PFSK-1 (cell line): ENCODE data around the gene ADAM33.

Source experiments
- FOXP2 ChIP-seq: optimal IDR thresholded peaks from 2 replicates; pipeline ENCODE3; 2011; ENCODE audit warnings: borderline replicate concordance, control low read depth, inconsistent platforms; ENCODE audit not compliant: insufficient read depth; ENCODE audit errors: extremely low read length, extremely low read depth
- POLR2AphosphoS5 ChIP-seq: IDR thresholded peaks from 2 replicates; pipeline ENCODE4 v1.6.1; 2012; ENCODE audit warnings: low read depth, mild to moderate bottlenecking, control low read depth, low read length, moderate library complexity
- SIN3A ChIP-seq: IDR thresholded peaks from 2 replicates; pipeline ENCODE4 v1.6.1; 2012; ENCODE audit warnings: mild to moderate bottlenecking, low read length, moderate library complexity, borderline replicate concordance; ENCODE audit not compliant: insufficient read depth
- TAF1 ChIP-seq: IDR thresholded peaks from 2 replicates; pipeline ENCODE4 v1.6.1; 2012; ENCODE audit warnings: low read length, control low read depth, borderline replicate concordance; ENCODE audit not compliant: insufficient read depth
- TF ChIP-seq, protein P1 (sequence below), 2 experiments: IDR thresholded peaks; 2 replicates each; pipeline versions ENCODE4 v1.6.1 to v1.8.0; 2011 to 2012; ENCODE audit warnings: low read depth in 2 of 2, low read length in 2 of 2, control low read depth in 1 of 2, inconsistent platforms in 1 of 2, mild to moderate bottlenecking in 1 of 2, moderate library complexity in 1 of 2; ENCODE audit not compliant: insufficient read depth in 1 of 2

ADAM33 gene

DNA sequence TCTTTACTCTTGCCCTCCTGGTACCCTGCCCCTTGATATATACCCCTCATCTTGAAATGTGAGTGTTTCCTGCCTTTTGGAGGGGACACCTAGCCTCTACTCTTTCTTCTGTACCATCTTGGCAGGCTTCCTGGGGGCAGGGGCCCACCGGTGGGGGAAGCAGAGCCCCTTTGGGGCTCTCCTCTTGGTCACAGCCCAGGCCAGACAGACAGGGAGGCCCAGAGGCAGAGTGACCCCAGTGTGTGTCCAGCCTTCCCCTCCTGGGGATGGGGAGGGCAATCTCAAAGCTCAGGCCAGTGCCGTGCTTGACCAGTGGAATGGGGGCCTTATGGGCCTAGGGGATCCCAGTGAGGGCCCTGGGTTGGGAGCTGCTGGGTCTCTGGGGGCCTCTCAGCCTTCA, 3.6 kb downstream of the ADAM33 start:
- no peak for TF ChIP-seq SIN3A
- no peak for TF ChIP-seq POLR2AphosphoS5
- TF ChIP-seq FOXP2 = no peak
- TF ChIP-seq, protein P1, sequence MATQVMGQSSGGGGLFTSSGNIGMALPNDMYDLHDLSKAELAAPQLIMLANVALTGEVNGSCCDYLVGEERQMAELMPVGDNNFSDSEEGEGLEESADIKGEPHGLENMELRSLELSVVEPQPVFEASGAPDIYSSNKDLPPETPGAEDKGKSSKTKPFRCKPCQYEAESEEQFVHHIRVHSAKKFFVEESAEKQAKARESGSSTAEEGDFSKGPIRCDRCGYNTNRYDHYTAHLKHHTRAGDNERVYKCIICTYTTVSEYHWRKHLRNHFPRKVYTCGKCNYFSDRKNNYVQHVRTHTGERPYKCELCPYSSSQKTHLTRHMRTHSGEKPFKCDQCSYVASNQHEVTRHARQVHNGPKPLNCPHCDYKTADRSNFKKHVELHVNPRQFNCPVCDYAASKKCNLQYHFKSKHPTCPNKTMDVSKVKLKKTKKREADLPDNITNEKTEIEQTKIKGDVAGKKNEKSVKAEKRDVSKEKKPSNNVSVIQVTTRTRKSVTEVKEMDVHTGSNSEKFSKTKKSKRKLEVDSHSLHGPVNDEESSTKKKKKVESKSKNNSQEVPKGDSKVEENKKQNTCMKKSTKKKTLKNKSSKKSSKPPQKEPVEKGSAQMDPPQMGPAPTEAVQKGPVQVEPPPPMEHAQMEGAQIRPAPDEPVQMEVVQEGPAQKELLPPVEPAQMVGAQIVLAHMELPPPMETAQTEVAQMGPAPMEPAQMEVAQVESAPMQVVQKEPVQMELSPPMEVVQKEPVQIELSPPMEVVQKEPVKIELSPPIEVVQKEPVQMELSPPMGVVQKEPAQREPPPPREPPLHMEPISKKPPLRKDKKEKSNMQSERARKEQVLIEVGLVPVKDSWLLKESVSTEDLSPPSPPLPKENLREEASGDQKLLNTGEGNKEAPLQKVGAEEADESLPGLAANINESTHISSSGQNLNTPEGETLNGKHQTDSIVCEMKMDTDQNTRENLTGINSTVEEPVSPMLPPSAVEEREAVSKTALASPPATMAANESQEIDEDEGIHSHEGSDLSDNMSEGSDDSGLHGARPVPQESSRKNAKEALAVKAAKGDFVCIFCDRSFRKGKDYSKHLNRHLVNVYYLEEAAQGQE (IDR thresholded peaks at IDR 0.05; ENCODE audit: insufficient read depth in 1 of 2, low read depth in 2 of 2, low read length in 2 of 2) = no peak
- TF ChIP-seq TAF1 = no peak

DNA sequence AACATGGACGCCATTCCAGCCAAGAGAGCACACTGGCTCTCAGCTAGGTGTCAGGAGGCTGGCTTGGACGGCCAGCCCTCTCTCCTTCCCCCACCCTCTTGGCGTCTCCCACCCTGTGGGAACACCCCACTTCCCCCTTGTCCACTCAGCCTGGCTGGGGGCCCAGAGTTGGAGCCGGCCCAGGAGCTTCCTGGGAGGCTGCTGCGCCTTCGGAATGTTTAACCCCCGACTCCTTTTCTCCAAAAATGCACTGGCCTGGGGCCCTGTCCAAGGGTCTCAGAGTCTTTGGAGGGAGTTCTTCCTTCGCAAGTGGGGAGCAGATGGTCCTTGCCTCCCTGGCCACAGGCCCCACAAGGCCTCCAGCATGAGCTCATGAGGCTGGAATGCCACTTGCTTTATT, 4.1 kb downstream of the ADAM33 start:
- TF ChIP-seq POLR2AphosphoS5 = no peak
- TF ChIP-seq, protein P1 (IDR thresholded peaks at IDR 0.05; ENCODE audit: insufficient read depth in 1 of 2, low read depth in 2 of 2, low read length in 2 of 2) = no peak

DNA sequence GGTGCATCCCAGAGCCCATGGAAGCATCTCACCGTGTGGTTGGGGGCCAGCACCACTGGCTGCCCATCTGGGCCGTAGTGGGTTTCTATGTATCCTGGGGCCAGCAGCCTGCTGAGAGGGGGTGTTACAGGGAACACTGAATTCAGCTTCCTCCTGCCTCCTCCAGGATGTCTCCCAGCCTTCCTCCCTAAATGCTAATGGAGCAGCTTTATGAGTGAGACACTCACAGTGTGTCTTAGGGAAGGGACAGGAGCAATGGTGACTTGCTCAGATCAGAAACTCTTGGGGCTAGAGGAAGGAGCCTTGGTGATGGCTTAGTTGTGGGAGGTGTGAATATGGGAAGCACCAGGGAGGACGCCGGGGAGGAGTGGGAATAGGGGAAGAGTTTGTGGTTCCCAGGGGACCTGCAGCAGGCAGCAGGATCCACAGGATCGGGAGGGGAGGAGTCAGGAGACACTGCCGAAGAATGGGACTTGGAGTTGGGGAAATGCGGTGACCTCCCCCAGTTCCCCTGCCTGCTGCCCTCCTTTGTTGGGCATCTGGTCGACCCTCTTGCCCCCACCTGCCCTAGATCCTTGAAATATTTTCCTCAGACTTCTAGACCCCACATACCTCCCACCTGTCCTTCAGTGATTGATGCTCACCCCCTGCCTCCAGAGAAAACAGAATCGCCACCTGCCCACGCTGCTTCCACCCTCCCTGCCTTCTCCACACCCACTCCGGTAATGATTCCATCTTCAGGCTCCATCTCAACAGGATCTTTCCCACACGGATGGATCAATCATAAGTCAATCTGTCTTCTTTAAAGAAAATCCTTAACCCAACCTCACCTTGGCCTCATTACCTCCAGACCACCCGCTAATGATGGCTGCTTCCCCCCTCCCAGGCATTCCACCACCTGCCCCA, 6.6 kb downstream of the ADAM33 start:
- TF ChIP-seq, protein P1 (IDR thresholded peaks at IDR 0.05; ENCODE audit: insufficient read depth in 1 of 2, low read depth in 2 of 2, low read length in 2 of 2) = no peak
- no peak for TF ChIP-seq FOXP2
- TF ChIP-seq POLR2AphosphoS5 = no peak
- TF ChIP-seq TAF1 = no peak
- TF ChIP-seq SIN3A = no peak

DNA sequence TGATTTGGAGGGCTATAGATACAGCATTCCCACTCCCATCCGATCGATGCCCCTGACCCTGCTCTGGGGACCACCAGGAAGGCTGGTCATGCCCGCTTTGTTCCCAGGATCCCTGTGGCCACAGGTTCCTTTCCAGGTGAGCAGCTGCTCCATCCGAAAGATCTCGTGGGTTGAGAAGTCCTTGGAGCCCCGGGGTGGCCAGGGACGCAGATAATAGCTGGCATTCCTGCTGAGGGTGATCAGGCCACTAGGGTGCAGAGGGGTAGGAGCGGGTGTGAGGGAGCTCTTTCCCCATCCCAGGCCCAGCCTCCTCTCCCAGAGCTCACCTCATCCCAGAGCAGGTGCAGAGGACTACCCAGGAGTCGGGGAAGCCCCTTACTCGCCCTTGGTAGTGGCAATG, 7.4 kb downstream of the ADAM33 start:
- TF ChIP-seq POLR2AphosphoS5 (no peak), SIN3A (no peak), FOXP2 (no peak), TAF1 (no peak)
- TF ChIP-seq, protein P1 (IDR thresholded peaks at IDR 0.05; ENCODE audit: insufficient read depth in 1 of 2, low read depth in 2 of 2, low read length in 2 of 2) = no peak
